Measurements from ENCODE around the gene BAAT. TPM values are rescaled to one million over a fixed set of nuclear protein-coding genes. Genes with fewer than 3 reads are reported as not detected.

Gene BAAT
- total and polyA plus RNA-seq, 2 donors, result 0.09 to 0.11 TPM

GRCh38 chr9:101369884-101370531 lies 14.8 kb downstream of the BAAT start:
- Histone ChIP-seq H3K36me3 (ENCODE audit: control insufficient read depth in 2 of 2, insufficient read depth in 2 of 2, low read length in 1 of 2) (no peaks in the 10 kb centered on the region), H3K27ac (ENCODE audit: low read depth in 1 of 2, low read length in 1 of 2) (no peak overlapping the region), H3K4me3 (ENCODE audit: low read length in 2 of 2) (no peak overlapping the region), H3K27me3 (ENCODE audit: control insufficient read depth in 2 of 2, insufficient read depth in 1 of 2, low read length in 1 of 2) (no peaks in the 10 kb centered on the region), H3K9me3 (ENCODE audit: control insufficient read depth in 2 of 2, insufficient read depth in 1 of 2, low read length in 1 of 2) (no peaks in the 10 kb centered on the region), H3K4me1 (ENCODE audit: control insufficient read depth in 2 of 2, insufficient read depth in 2 of 2, low read length in 2 of 2) (no peaks in the 10 kb centered on the region)
- whole genome bisulfite sequencing, result 89% methylated on average over 2 of the region's 2 CpGs
- no peak for DNase-seq (ENCODE audit: low read depth in 6 of 9, low spot score in 9 of 9)

DNA sequence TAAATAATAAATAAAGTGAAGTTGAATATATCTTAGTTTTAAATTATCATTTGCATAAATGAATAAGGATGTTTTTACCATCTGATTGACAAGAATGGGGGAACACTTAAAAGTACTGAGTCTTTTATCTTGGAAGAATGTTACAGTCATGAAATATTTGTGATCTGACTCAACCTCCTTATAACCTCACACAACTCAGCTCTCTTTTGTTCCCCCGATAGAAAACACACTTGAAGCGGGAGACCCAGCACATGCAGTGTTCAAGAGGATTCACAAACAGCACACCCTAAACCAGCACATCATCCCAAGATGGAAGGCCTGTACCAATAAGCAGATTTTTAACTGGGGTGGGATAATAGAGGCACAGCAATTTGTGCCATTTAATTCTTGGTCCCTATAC lies 15.5 kb downstream of the BAAT start:
- Histone ChIP-seq H3K27me3 (ENCODE audit: control insufficient read depth in 2 of 2, insufficient read depth in 1 of 2, low read length in 1 of 2) (no peaks in the 10 kb centered on the region), H3K4me1 (ENCODE audit: control insufficient read depth in 2 of 2, insufficient read depth in 2 of 2, low read length in 2 of 2) (no peaks in the 10 kb centered on the region), H3K9me3 (ENCODE audit: control insufficient read depth in 2 of 2, insufficient read depth in 1 of 2, low read length in 1 of 2) (no peaks in the 10 kb centered on the region), H3K4me3 (ENCODE audit: low read length in 2 of 2) (no peak overlapping the region), H3K27ac (ENCODE audit: low read depth in 1 of 2, low read length in 1 of 2) (no peak overlapping the region), H3K36me3 (ENCODE audit: control insufficient read depth in 2 of 2, insufficient read depth in 2 of 2, low read length in 1 of 2) (no peaks in the 10 kb centered on the region)
- DNase-seq (ENCODE audit: low read depth in 6 of 9, low spot score in 9 of 9), result no peak
- WGBS, result 97% methylated on average over 2 of the region's 2 CpGs

GRCh38 chr9:101367323-101367722 lies 17.5 kb downstream of the BAAT start:
- Histone ChIP-seq H3K27ac (ENCODE audit: low read depth in 1 of 2, low read length in 1 of 2) (no peak overlapping the region), H3K4me3 (ENCODE audit: low read length in 2 of 2) (no peak overlapping the region), H3K9me3 (ENCODE audit: control insufficient read depth in 2 of 2, insufficient read depth in 1 of 2, low read length in 1 of 2) (no peaks in the 10 kb centered on the region), H3K4me1 (ENCODE audit: control insufficient read depth in 2 of 2, insufficient read depth in 2 of 2, low read length in 2 of 2) (no peaks in the 10 kb centered on the region), H3K36me3 (ENCODE audit: control insufficient read depth in 2 of 2, insufficient read depth in 2 of 2, low read length in 1 of 2) (no peaks in the 10 kb centered on the region), H3K27me3 (ENCODE audit: control insufficient read depth in 2 of 2, insufficient read depth in 1 of 2, low read length in 1 of 2) (no peaks in the 10 kb centered on the region)
- no peak for DNase-seq (ENCODE audit: low read depth in 6 of 9, low spot score in 9 of 9)
- 97% methylated on average over 3 of the region's 3 CpGs for WGBS

GRCh38 chr9:101366038-101366756 lies 18.6 kb downstream of the BAAT start:
- Histone ChIP-seq H3K4me3 (ENCODE audit: low read length in 2 of 2) (no peak overlapping the region), H3K27ac (ENCODE audit: low read depth in 1 of 2, low read length in 1 of 2) (no peak overlapping the region), H3K36me3 (ENCODE audit: control insufficient read depth in 2 of 2, insufficient read depth in 2 of 2, low read length in 1 of 2) (no peaks in the 10 kb centered on the region), H3K4me1 (ENCODE audit: control insufficient read depth in 2 of 2, insufficient read depth in 2 of 2, low read length in 2 of 2) (no peaks in the 10 kb centered on the region), H3K27me3 (ENCODE audit: control insufficient read depth in 2 of 2, insufficient read depth in 1 of 2, low read length in 1 of 2) (no peaks in the 10 kb centered on the region), H3K9me3 (ENCODE audit: control insufficient read depth in 2 of 2, insufficient read depth in 1 of 2, low read length in 1 of 2) (no peaks in the 10 kb centered on the region)
- DNase-seq (ENCODE audit: low read depth in 6 of 9, low spot score in 9 of 9), result no peak
- WGBS, result 70% methylated on average over 5 of the region's 5 CpGs

- Histone ChIP-seq H3K27me3 (ENCODE audit: control insufficient read depth in 2 of 2, insufficient read depth in 1 of 2, low read length in 1 of 2) (no peaks in the 10 kb centered on the region), H3K9me3 (ENCODE audit: control insufficient read depth in 2 of 2, insufficient read depth in 1 of 2, low read length in 1 of 2) (no peaks in the 10 kb centered on the region), H3K27ac (ENCODE audit: low read depth in 1 of 2, low read length in 1 of 2) (no peak overlapping the region), H3K4me3 (ENCODE audit: low read length in 2 of 2) (no peak overlapping the region), H3K4me1 (ENCODE audit: control insufficient read depth in 2 of 2, insufficient read depth in 2 of 2, low read length in 2 of 2) (no peaks in the 10 kb centered on the region), H3K36me3 (ENCODE audit: control insufficient read depth in 2 of 2, insufficient read depth in 2 of 2, low read length in 1 of 2) (no peaks in the 10 kb centered on the region)
- DNase-seq (ENCODE audit: low read depth in 6 of 9, low spot score in 9 of 9), result no peak
Observed at GRCh38 chr9:101365181-101365580, 19.6 kb downstream of the BAAT start.

GRCh38 chr9:101362450-101362849 lies 22.4 kb downstream of the BAAT start:
- DNase-seq (ENCODE audit: low read depth in 6 of 9, low spot score in 9 of 9), result no peak
- H3K27me3 ChIP-seq (ENCODE audit: control insufficient read depth in 2 of 2, insufficient read depth in 1 of 2, low read length in 1 of 2), result no peaks in the 10 kb centered on the region
- 94% methylated on average over 5 of the region's 5 CpGs for WGBS
- no peak overlapping the region for H3K4me3 ChIP-seq (ENCODE audit: low read length in 2 of 2)
- H3K27ac ChIP-seq (ENCODE audit: low read depth in 1 of 2, low read length in 1 of 2), result no peak overlapping the region
- no peaks in the 10 kb centered on the region for H3K9me3 ChIP-seq (ENCODE audit: control insufficient read depth in 2 of 2, insufficient read depth in 1 of 2, low read length in 1 of 2)
- H3K4me1 ChIP-seq (ENCODE audit: control insufficient read depth in 2 of 2, insufficient read depth in 2 of 2, low read length in 2 of 2), result no peaks in the 10 kb centered on the region
- H3K36me3 ChIP-seq (ENCODE audit: control insufficient read depth in 2 of 2, insufficient read depth in 2 of 2, low read length in 1 of 2), result no peaks in the 10 kb centered on the region

DNA sequence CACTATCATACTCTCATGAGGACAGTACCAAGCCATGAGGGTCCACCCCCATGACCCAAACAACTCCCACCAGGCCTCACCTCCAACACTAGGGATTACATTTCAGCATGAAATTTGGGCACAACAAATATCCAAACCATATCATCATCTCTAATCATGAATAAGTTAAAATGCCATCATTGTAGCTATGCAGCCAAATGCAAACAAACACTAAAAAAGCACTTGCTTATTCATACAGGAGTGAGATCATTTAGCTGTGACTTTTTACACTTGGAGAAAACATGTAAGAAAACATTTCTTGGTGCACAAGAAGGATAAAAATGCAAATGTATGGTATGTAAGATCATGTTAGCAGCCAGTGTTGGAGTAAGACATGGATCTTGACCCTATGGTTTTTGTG lies 24.2 kb downstream of the BAAT start:
- no peak overlapping the region for H3K27ac ChIP-seq (ENCODE audit: low read depth in 1 of 2, low read length in 1 of 2)
- H3K9me3 ChIP-seq (ENCODE audit: control insufficient read depth in 2 of 2, insufficient read depth in 1 of 2, low read length in 1 of 2), result no peaks in the 10 kb centered on the region
- H3K36me3 ChIP-seq (ENCODE audit: control insufficient read depth in 2 of 2, insufficient read depth in 2 of 2, low read length in 1 of 2), result no peaks in the 10 kb centered on the region
- H3K4me1 ChIP-seq (ENCODE audit: control insufficient read depth in 2 of 2, insufficient read depth in 2 of 2, low read length in 2 of 2), result no peaks in the 10 kb centered on the region
- DNase-seq (ENCODE audit: low read depth in 6 of 9, low spot score in 9 of 9), result no peak
- no peak overlapping the region for H3K4me3 ChIP-seq (ENCODE audit: low read length in 2 of 2)
- H3K27me3 ChIP-seq (ENCODE audit: control insufficient read depth in 2 of 2, insufficient read depth in 1 of 2, low read length in 1 of 2), result no peaks in the 10 kb centered on the region

DNA sequence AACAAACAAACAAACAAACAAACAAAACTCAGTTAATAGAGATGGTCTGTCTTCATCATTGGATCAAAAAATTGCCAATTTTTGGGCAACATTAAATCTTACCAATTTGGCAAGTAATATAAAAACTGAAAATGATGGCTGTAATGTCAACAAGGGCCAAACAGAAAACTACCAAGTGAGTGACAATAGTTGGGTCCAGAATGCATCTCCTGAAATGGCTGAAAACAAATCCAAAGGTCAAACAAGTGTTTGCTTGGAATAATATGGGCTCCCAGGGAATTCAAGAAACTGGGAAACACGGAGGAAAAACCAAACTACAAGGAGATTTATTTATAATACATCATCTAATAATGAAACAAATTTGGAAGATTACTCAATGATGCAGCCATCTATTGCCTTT lies 25.1 kb downstream of the BAAT start:
- no peaks in the 10 kb centered on the region for H3K27me3 ChIP-seq (ENCODE audit: control insufficient read depth in 2 of 2, insufficient read depth in 1 of 2, low read length in 1 of 2)
- no peak overlapping the region for H3K27ac ChIP-seq (ENCODE audit: low read depth in 1 of 2, low read length in 1 of 2)
- no peak for DNase-seq (ENCODE audit: low read depth in 6 of 9, low spot score in 9 of 9)
- WGBS, result 87% methylated on average over 1 of the region's 1 CpG
- H3K4me3 ChIP-seq (ENCODE audit: low read length in 2 of 2), result no peak overlapping the region
- H3K9me3 ChIP-seq (ENCODE audit: control insufficient read depth in 2 of 2, insufficient read depth in 1 of 2, low read length in 1 of 2), result no peaks in the 10 kb centered on the region
- H3K36me3 ChIP-seq (ENCODE audit: control insufficient read depth in 2 of 2, insufficient read depth in 2 of 2, low read length in 1 of 2), result no peaks in the 10 kb centered on the region
- no peaks in the 10 kb centered on the region for H3K4me1 ChIP-seq (ENCODE audit: control insufficient read depth in 2 of 2, insufficient read depth in 2 of 2, low read length in 2 of 2)

GRCh38 chr9:101356619-101357018 lies 28.2 kb downstream of the BAAT start:
- H3K27ac ChIP-seq (ENCODE audit: low read depth in 1 of 2, low read length in 1 of 2), result no peak overlapping the region
- no peaks in the 10 kb centered on the region for H3K9me3 ChIP-seq (ENCODE audit: control insufficient read depth in 2 of 2, insufficient read depth in 1 of 2, low read length in 1 of 2)
- H3K36me3 ChIP-seq (ENCODE audit: control insufficient read depth in 2 of 2, insufficient read depth in 2 of 2, low read length in 1 of 2), result no peaks in the 10 kb centered on the region
- no peaks in the 10 kb centered on the region for H3K4me1 ChIP-seq (ENCODE audit: control insufficient read depth in 2 of 2, insufficient read depth in 2 of 2, low read length in 2 of 2)
- DNase-seq (ENCODE audit: low read depth in 6 of 9, low spot score in 9 of 9), result no peak
- 59% methylated on average over 1 of the region's 1 CpG for WGBS
- H3K4me3 ChIP-seq (ENCODE audit: low read length in 2 of 2), result no peak overlapping the region
- no peaks in the 10 kb centered on the region for H3K27me3 ChIP-seq (ENCODE audit: control insufficient read depth in 2 of 2, insufficient read depth in 1 of 2, low read length in 1 of 2)
